Effector memory CD8-positive, alpha-beta T cell (primary cell): ENCODE measurements around the gene OPRM1.

Experiments used
- ATAC-seq: fragments of 150-1000 bp; cut with Tn5 transposase; replicated peaks from 2 replicates; pipeline ENCODE4 v1.10.0; 2021; ENCODE audit warnings: mild to moderate bottlenecking, moderate library complexity
- DNase-seq, 3 experiments: peaks; one replicate each; pipeline ENCODE4 v3.0.0; 2021
- H3K27ac Mint-ChIP-seq, 2 donors: one replicate each; pipeline ENCODE4 v1.8.0; 2022; ENCODE audit warnings: mild to moderate bottlenecking in 2 of 2, mixed read lengths in 2 of 2, moderate library complexity in 2 of 2
- H3K27me3 Mint-ChIP-seq, 2 donors: one replicate each; pipeline ENCODE4 v1.8.0; 2022; ENCODE audit warnings: mixed read lengths in 2 of 2
- H3K36me3 Mint-ChIP-seq: one replicate; pipeline ENCODE4 v1.8.0; 2022; ENCODE audit warnings: mild to moderate bottlenecking, moderate library complexity, mixed read lengths; ENCODE audit not compliant: insufficient read depth
- H3K4me1 Mint-ChIP-seq, 2 donors: one replicate each; pipeline ENCODE4 v1.8.0; 2022; ENCODE audit warnings: low read depth in 2 of 2, mixed read lengths in 2 of 2
- H3K4me3 Mint-ChIP-seq, 2 donors: one replicate each; pipeline ENCODE4 v1.8.0; 2022; ENCODE audit warnings: mild to moderate bottlenecking in 2 of 2, mixed read lengths in 2 of 2, moderate library complexity in 2 of 2
- H3K9me3 Mint-ChIP-seq, 2 donors: one replicate each; pipeline ENCODE4 v1.8.0; 2022; ENCODE audit warnings: mixed read lengths in 2 of 2
- total RNA-seq, 9 experiments: gene quantifications; one replicate each; lab custom pipeline; 2026; lab: John Stamatoyannopoulos, UW

OPRM1 gene
- 0 to 0.13 (median 0) reads per million in 9 experiments for total RNA-seq

GRCh38 chr6:154039231-154039842 lies at the start of gene OPRM1:
Gene OPRM1 (plus strand): TSS chr6:154039240. CDS start chr6:154039545, 305 bp downstream.
- H3K36me3 Mint-ChIP-seq = no peaks in the 10 kb centered on the region
- peaks cover 0 to 1% of the 10 kb centered on the region in 2 donors for H3K4me1 Mint-ChIP-seq
- H3K27ac Mint-ChIP-seq = no peak within 1 kb of the TSS
- H3K9me3 Mint-ChIP-seq = no peaks in the 10 kb centered on the region
- no peak for DNase-seq
- no peak within 1 kb of the TSS for H3K4me3 Mint-ChIP-seq
- ATAC-seq = no peak
- H3K27me3 Mint-ChIP-seq = peaks cover 0 to 31% of the 10 kb centered on the region in 2 donors

- ATAC-seq = no peak
- no peak overlapping the region for H3K27ac Mint-ChIP-seq
These were observed 49.1 kb upstream of the OPRM1 start for GRCh38 chr6:153989989-153990388.

GRCh38 chr6:153994004-153994403 lies 45.0 kb upstream of the OPRM1 start:
- Mint-ChIP-seq H3K27me3 (peaks cover 0 to 11% of the 10 kb centered on the region in 2 donors), H3K27ac (no peak overlapping the region), H3K4me1 (no peaks in the 10 kb centered on the region), H3K36me3 (no peaks in the 10 kb centered on the region), H3K9me3 (peaks cover 0 to 4% of the 10 kb centered on the region in 2 donors), H3K4me3 (no peak overlapping the region)
- no peak for DNase-seq
- ATAC-seq = no peak

More at GRCh38 chr6:153989989-153990388, 49.1 kb upstream of the OPRM1 start:
- Mint-ChIP-seq H3K36me3 (peaks cover 3% of the 10 kb centered on the region), H3K9me3 (peaks cover 0 to 4% of the 10 kb centered on the region in 2 donors), H3K4me1 (no peaks in the 10 kb centered on the region), H3K4me3 (no peak overlapping the region), H3K27me3 (peaks cover 0 to 11% of the 10 kb centered on the region in 2 donors)
- no peak for DNase-seq

GRCh38 chr6:153994811-153995210 lies 44.2 kb upstream of the OPRM1 start:
- H3K27ac Mint-ChIP-seq = no peak overlapping the region
- H3K27me3 Mint-ChIP-seq = peaks cover 0 to 11% of the 10 kb centered on the region in 2 donors
- DNase-seq (no peak), ATAC-seq (no peak)
- H3K36me3 Mint-ChIP-seq = no peaks in the 10 kb centered on the region
- peaks cover 0 to 4% of the 10 kb centered on the region in 2 donors for H3K9me3 Mint-ChIP-seq
- H3K4me3 Mint-ChIP-seq = no peak overlapping the region
- no peaks in the 10 kb centered on the region for H3K4me1 Mint-ChIP-seq

- no peak overlapping the region for H3K4me3 Mint-ChIP-seq
- no peaks in the 10 kb centered on the region for H3K9me3 Mint-ChIP-seq
- no peak overlapping the region for H3K27ac Mint-ChIP-seq
- ATAC-seq (no peak), DNase-seq (no peak)
- no peaks in the 10 kb centered on the region for H3K36me3 Mint-ChIP-seq
- H3K4me1 Mint-ChIP-seq = no peaks in the 10 kb centered on the region
- H3K27me3 Mint-ChIP-seq = no peaks in the 10 kb centered on the region
These were observed 41.8 kb upstream of the OPRM1 start for GRCh38 chr6:153997221-153997620.

- H3K4me3 Mint-ChIP-seq = no peak overlapping the region
These were observed 37.4 kb upstream of the OPRM1 start for GRCh38 chr6:154001494-154002285.

GRCh38 chr6:154002894-154003293 lies 36.1 kb upstream of the OPRM1 start:
- H3K36me3 Mint-ChIP-seq = no peaks in the 10 kb centered on the region
- no peak overlapping the region for H3K4me3 Mint-ChIP-seq

More at GRCh38 chr6:154001494-154002285, 37.4 kb upstream of the OPRM1 start:
- no peaks in the 10 kb centered on the region for H3K27me3 Mint-ChIP-seq
- DNase-seq (no peak), ATAC-seq (no peak)
- no peak overlapping the region for H3K27ac Mint-ChIP-seq
- H3K4me1 Mint-ChIP-seq = no peaks in the 10 kb centered on the region
- H3K9me3 Mint-ChIP-seq = no peaks in the 10 kb centered on the region
- no peaks in the 10 kb centered on the region for H3K36me3 Mint-ChIP-seq

GRCh38 chr6:154010371-154010770 lies 28.7 kb upstream of the OPRM1 start:
- Mint-ChIP-seq H3K4me1 (no peaks in the 10 kb centered on the region), H3K27ac (no peak overlapping the region), H3K4me3 (no peak overlapping the region), H3K9me3 (peaks cover 0 to 2% of the 10 kb centered on the region in 2 donors), H3K36me3 (no peaks in the 10 kb centered on the region), H3K27me3 (no peaks in the 10 kb centered on the region)
- DNase-seq = no peak
- no peak for ATAC-seq

More at GRCh38 chr6:154002894-154003293, 36.1 kb upstream of the OPRM1 start:
- H3K9me3 Mint-ChIP-seq = peaks cover 0 to 2% of the 10 kb centered on the region in 2 donors
- H3K4me1 Mint-ChIP-seq = no peaks in the 10 kb centered on the region
- no peaks in the 10 kb centered on the region for H3K27me3 Mint-ChIP-seq
- DNase-seq (no peak), ATAC-seq (no peak)
- no peak overlapping the region for H3K27ac Mint-ChIP-seq

GRCh38 chr6:154012852-154013251 lies 26.2 kb upstream of the OPRM1 start:
- no peak overlapping the region for H3K27ac Mint-ChIP-seq
- no peaks in the 10 kb centered on the region for H3K27me3 Mint-ChIP-seq
- H3K36me3 Mint-ChIP-seq = no peaks in the 10 kb centered on the region
- H3K4me1 Mint-ChIP-seq = no peaks in the 10 kb centered on the region
- no peak for ATAC-seq
- H3K9me3 Mint-ChIP-seq = no peaks in the 10 kb centered on the region
- no peak overlapping the region for H3K4me3 Mint-ChIP-seq
- no peak for DNase-seq

- ATAC-seq = no peak
- Mint-ChIP-seq H3K4me1 (no peaks in the 10 kb centered on the region), H3K27ac (no peak overlapping the region), H3K27me3 (no peaks in the 10 kb centered on the region), H3K36me3 (peaks cover 2% of the 10 kb centered on the region), H3K4me3 (no peak overlapping the region), H3K9me3 (peaks cover 0 to 2% of the 10 kb centered on the region in 2 donors)
- DNase-seq = no peak
These were observed 21.3 kb upstream of the OPRM1 start for GRCh38 chr6:154017786-154018185.

- no peak overlapping the region for H3K27ac Mint-ChIP-seq
- H3K27me3 Mint-ChIP-seq = no peaks in the 10 kb centered on the region
- ATAC-seq (no peak), DNase-seq (no peak)
- H3K9me3 Mint-ChIP-seq = peaks cover 0 to 1% of the 10 kb centered on the region in 2 donors
- no peaks in the 10 kb centered on the region for H3K4me1 Mint-ChIP-seq
- H3K36me3 Mint-ChIP-seq = no peaks in the 10 kb centered on the region
- H3K4me3 Mint-ChIP-seq = no peak overlapping the region
These were observed 8.4 kb upstream of the OPRM1 start for GRCh38 chr6:154030646-154031045.

- Mint-ChIP-seq H3K36me3 (no peaks in the 10 kb centered on the region), H3K27me3 (peaks cover 0 to 31% of the 10 kb centered on the region in 2 donors)
- DNase-seq = no peak
These were observed 2.0 kb downstream of the OPRM1 start for GRCh38 chr6:154041001-154041400.

GRCh38 chr6:154053141-154053540 lies 14.1 kb downstream of the OPRM1 start:
- DNase-seq (no peak), ATAC-seq (no peak)
- peaks cover 0 to 2% of the 10 kb centered on the region in 2 donors for H3K9me3 Mint-ChIP-seq
- H3K27me3 Mint-ChIP-seq = no peaks in the 10 kb centered on the region
- no peaks in the 10 kb centered on the region for H3K36me3 Mint-ChIP-seq
- no peak overlapping the region for H3K27ac Mint-ChIP-seq
- no peak overlapping the region for H3K4me3 Mint-ChIP-seq
- H3K4me1 Mint-ChIP-seq = no peaks in the 10 kb centered on the region

More at GRCh38 chr6:154041001-154041400, 2.0 kb downstream of the OPRM1 start:
- no peak overlapping the region for H3K27ac Mint-ChIP-seq
- peaks cover 0 to 1% of the 10 kb centered on the region in 2 donors for H3K4me1 Mint-ChIP-seq
- peaks cover 0 to 2% of the 10 kb centered on the region in 2 donors for H3K9me3 Mint-ChIP-seq
- ATAC-seq = no peak
- H3K4me3 Mint-ChIP-seq = no peak overlapping the region

GRCh38 chr6:154056536-154056935 lies 17.5 kb downstream of the OPRM1 start:
- Mint-ChIP-seq H3K27me3 (peaks cover 0 to 6% of the 10 kb centered on the region in 2 donors), H3K36me3 (no peaks in the 10 kb centered on the region), H3K9me3 (peaks cover 0 to 2% of the 10 kb centered on the region in 2 donors), H3K4me3 (no peak overlapping the region), H3K4me1 (no peaks in the 10 kb centered on the region), H3K27ac (no peak overlapping the region)
- no peak for DNase-seq
- no peak for ATAC-seq
